Astrocyte of the spinal cord (primary cell): ENCODE data around the gene HMOX2.

Source experiments
- DNase-seq: peaks from one replicate; pipeline ENCODE4 v3.0.0; 2011; ENCODE audit warnings: low read depth, low spot score
- H3K4me3 ChIP-seq: 2 replicates; pipeline ENCODE4 v1.5.1; 2011; ENCODE audit warnings: low read depth, mild to moderate bottlenecking, low read length, moderate library complexity
- in situ Hi-C: cut with HindIII; loops from 2 replicates; pipeline ENCODE4 v1.10.0; 2017; ENCODE audit warnings: low sequenced_read_pairs
- TF ChIP-seq, protein P1 (sequence below): IDR thresholded peaks from 2 replicates; pipeline ENCODE4 v1.5.1; 2012; ENCODE audit warnings: low read depth, mild to moderate bottlenecking, low read length, inconsistent platforms

Gene HMOX2

DNA sequence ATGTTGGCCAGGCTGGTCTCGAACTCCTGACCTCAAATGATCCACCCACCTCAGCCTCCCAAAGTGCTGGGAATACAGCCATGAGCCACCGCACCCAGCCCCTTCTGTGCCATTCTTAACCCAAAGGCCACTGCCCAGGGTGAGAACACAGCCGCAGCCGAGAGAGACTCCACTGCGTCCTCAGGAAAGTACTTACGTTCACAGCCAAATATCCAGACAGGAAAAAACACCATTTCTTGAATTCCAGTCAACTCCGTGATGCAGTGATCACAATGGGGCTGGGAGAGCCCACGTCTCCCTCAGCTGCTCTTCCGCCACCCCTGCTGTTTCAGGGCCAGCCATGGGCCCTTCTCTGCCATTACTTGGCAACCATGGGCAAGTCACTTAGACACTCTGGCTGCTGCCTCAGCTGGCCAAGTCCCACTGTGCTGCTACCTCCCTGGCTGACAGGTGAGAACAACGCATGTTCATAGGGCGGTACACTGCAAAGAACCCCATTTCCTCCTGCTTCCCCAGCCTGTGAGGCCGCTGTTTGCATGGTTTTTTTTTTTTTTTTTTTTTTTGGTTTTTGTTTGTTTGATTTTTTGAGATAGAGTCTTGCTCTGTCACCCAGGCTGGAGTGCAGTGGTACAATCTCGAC is 58.1 kb downstream of the HMOX2 start:
- TF ChIP-seq, protein P1, sequence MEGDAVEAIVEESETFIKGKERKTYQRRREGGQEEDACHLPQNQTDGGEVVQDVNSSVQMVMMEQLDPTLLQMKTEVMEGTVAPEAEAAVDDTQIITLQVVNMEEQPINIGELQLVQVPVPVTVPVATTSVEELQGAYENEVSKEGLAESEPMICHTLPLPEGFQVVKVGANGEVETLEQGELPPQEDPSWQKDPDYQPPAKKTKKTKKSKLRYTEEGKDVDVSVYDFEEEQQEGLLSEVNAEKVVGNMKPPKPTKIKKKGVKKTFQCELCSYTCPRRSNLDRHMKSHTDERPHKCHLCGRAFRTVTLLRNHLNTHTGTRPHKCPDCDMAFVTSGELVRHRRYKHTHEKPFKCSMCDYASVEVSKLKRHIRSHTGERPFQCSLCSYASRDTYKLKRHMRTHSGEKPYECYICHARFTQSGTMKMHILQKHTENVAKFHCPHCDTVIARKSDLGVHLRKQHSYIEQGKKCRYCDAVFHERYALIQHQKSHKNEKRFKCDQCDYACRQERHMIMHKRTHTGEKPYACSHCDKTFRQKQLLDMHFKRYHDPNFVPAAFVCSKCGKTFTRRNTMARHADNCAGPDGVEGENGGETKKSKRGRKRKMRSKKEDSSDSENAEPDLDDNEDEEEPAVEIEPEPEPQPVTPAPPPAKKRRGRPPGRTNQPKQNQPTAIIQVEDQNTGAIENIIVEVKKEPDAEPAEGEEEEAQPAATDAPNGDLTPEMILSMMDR: no peak
- no peak overlapping the region for H3K4me3 ChIP-seq
- in situ Hi-C loops: no loop called here
- no peak for DNase-seq

- no peak overlapping the region for H3K4me3 ChIP-seq
- in situ Hi-C loops: no loop called here
- TF ChIP-seq, protein P1: no peak
- DNase-seq: no peak
These were observed 59.5 kb downstream of the HMOX2 start for GRCh38 chr16:4535627-4536108.

GRCh38 chr16:4536391-4537106 is 60.4 kb downstream of the HMOX2 start:
- TF ChIP-seq, protein P1: no peak
- no peak for DNase-seq
- in situ Hi-C loops: no loop called here
- H3K4me3 ChIP-seq: no peak overlapping the region

DNA sequence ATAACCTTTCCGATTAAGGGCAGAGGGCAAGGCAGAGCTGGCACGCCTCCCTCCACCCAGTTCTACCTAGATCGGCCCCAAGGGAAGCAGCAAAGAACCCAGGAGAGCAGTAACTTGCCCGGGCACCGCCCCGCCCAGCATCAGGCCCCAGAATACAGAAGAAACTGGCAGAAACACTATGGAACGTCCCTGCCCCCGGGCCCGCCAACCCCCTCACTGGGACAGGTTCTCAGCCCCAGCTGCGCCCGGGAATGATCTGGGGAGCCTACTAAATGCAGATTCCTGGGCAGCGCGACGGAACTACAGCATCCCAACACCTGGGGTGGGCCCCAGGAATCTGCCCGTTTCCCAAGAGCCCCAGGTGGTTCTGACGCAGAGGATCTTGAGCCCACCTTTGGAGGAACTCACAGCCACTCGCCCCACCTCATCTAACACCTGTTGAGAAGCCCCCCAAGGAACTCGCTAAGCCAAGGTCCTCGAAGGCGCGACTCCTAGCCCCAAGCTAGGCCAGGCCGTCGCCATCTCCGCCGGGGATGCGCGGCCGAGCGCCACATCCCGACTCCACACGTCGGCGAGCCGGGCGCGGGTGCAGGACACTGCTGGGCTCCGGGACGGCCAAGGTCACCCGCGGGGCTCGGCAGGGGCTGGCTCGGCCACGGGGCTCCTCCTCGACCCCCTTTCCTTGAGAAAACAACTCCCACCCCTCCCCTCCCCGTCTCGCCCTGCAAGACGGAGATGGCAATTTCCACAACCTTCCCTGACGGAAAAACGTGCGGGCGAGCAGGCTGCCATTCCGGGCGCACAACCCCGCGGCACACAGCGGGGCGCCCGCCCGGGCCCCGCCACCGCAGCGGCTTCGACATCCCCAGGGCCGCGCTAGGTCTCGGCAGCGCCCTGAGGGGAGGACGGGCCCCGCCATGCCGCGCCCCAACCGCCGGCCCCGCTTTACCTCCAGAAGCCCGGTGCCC is 61.5 kb downstream of the HMOX2 start:
- DNase-seq: no peak
- in situ Hi-C loops: no loop called here
- H3K4me3 ChIP-seq: peak overlapping the region; percentile 59
- TF ChIP-seq, protein P1: no peak

DNA sequence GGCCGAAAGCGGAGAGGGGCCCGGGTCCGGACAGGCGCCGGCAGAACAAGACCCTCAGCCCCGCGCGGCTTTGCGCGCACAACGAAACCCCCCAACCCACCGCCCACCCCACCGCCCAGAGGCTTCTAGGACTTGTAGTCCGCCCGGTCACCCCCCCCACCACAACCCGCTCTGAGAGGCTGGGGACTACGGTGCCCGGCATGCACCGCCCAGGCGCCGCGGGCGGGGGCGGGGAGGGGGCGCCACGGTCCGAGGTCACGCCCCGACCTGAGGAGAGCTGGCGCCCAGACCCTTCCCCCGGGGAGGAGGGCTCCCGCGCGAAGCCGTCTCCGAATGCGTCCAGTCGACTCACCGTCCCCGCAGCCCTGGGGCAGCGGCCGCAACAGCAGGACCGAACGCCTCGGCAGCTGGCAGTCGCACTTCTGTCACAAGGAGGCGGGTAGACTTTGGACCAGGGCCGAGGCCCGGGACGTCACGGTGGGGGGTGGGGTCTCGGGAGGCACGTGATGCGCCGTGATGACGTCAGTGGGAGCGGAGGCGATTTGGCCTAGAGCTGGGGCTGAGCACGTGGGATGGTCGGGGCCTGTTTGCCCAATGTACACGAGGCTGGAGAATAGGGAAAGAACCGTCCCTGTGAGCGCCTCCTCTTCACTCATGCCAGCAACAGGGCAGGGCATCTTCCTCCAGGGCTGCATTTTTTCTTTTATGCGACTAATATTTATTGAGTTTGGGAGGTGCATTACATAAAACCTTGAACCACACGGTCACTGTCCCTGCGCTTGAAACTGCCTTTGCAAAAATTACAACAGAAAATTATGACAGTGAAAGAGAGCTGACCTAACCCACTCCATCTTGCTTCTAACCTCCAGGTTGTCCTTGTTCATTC is 62.4 kb downstream of the HMOX2 start, which contains the start of gene CDIP1:
Gene CDIP1, minus strand, starts transcription at position 424 of the 886 bp plus-strand sequence. CDS start 24,643 bp downstream, outside the sequence.
- in situ Hi-C loops: no loop called here
- DNase-seq: peak; percentile 95
- TF ChIP-seq, protein P1: no peak
- peak within 1 kb of the TSS; percentile 59 for H3K4me3 ChIP-seq
